PFSK-1 (cell line): ENCODE measurements around the gene MAFG.

ENCODE experiments used
- FOXP2 ChIP-seq: optimal IDR thresholded peaks from 2 replicates; pipeline ENCODE3; 2011; ENCODE audit warnings: borderline replicate concordance, control low read depth, inconsistent platforms; ENCODE audit not compliant: insufficient read depth; ENCODE audit errors: extremely low read length, extremely low read depth
- POLR2AphosphoS5 ChIP-seq: IDR thresholded peaks from 2 replicates; pipeline ENCODE4 v1.6.1; 2012; ENCODE audit warnings: low read depth, mild to moderate bottlenecking, control low read depth, low read length, moderate library complexity
- SIN3A ChIP-seq: IDR thresholded peaks from 2 replicates; pipeline ENCODE4 v1.6.1; 2012; ENCODE audit warnings: mild to moderate bottlenecking, low read length, moderate library complexity, borderline replicate concordance; ENCODE audit not compliant: insufficient read depth
- TAF1 ChIP-seq: IDR thresholded peaks from 2 replicates; pipeline ENCODE4 v1.6.1; 2012; ENCODE audit warnings: low read length, control low read depth, borderline replicate concordance; ENCODE audit not compliant: insufficient read depth
- TF ChIP-seq, protein P1 (sequence below), 2 experiments: IDR thresholded peaks; 2 replicates each; pipeline versions ENCODE4 v1.6.1 to v1.8.0; 2011 to 2012; ENCODE audit warnings: low read depth in 2 of 2, low read length in 2 of 2, control low read depth in 1 of 2, inconsistent platforms in 1 of 2, mild to moderate bottlenecking in 1 of 2, moderate library complexity in 1 of 2; ENCODE audit not compliant: insufficient read depth in 1 of 2

Gene MAFG

DNA sequence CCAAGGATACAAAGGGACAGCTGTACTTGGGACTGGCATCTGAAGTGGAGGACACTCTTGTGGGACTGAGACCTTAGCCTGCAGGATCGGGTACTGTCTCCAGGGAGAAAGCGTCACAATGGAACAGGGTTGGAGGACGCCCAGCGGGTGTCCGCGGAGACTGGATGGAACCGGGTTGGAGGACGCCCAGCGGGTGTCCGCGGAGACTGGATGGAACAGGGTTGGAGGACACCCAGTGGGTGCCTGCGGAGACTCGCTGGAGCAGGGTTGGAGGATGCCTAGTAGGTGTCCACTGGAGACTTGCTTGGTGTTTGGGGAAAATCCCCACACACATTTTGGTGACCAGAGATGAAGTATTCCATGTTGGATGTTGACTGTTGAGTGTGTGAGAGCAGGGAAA, 19.7 kb upstream of the MAFG start, which contains the start of gene MYADML2:
Gene MYADML2, minus strand, starts transcription at position 45 of the 400 bp plus-strand sequence. CDS start 5,492 bp downstream, outside the sequence.
- no peak for TF ChIP-seq SIN3A
- no peak for TF ChIP-seq POLR2AphosphoS5
- TF ChIP-seq TAF1: no peak
- TF ChIP-seq FOXP2: no peak
- TF ChIP-seq, protein P1, sequence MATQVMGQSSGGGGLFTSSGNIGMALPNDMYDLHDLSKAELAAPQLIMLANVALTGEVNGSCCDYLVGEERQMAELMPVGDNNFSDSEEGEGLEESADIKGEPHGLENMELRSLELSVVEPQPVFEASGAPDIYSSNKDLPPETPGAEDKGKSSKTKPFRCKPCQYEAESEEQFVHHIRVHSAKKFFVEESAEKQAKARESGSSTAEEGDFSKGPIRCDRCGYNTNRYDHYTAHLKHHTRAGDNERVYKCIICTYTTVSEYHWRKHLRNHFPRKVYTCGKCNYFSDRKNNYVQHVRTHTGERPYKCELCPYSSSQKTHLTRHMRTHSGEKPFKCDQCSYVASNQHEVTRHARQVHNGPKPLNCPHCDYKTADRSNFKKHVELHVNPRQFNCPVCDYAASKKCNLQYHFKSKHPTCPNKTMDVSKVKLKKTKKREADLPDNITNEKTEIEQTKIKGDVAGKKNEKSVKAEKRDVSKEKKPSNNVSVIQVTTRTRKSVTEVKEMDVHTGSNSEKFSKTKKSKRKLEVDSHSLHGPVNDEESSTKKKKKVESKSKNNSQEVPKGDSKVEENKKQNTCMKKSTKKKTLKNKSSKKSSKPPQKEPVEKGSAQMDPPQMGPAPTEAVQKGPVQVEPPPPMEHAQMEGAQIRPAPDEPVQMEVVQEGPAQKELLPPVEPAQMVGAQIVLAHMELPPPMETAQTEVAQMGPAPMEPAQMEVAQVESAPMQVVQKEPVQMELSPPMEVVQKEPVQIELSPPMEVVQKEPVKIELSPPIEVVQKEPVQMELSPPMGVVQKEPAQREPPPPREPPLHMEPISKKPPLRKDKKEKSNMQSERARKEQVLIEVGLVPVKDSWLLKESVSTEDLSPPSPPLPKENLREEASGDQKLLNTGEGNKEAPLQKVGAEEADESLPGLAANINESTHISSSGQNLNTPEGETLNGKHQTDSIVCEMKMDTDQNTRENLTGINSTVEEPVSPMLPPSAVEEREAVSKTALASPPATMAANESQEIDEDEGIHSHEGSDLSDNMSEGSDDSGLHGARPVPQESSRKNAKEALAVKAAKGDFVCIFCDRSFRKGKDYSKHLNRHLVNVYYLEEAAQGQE (IDR thresholded peaks at IDR 0.05; ENCODE audit: insufficient read depth in 1 of 2, low read depth in 2 of 2, low read length in 2 of 2): no peak

DNA sequence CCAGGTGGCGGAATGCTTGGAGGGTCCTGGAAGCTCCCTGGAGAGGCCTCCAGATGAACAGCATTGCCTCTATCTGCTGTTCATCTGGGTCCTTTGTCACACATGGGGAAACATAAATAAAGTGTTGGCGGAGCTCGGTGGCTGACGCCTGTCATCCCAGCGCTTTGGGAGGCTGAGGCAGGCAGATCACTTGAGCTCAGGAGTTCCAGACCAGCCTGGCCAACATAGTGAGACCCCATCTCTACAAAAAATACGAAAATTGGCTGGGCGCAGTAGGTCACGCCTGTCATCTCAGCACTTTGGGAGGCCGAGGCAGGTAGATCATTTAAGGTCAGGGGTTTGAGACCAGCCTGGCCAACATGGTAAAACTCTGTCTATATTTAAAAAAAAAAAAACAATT, 17.3 kb upstream of the MAFG start:
- TF ChIP-seq POLR2AphosphoS5: no peak
- no peak for TF ChIP-seq SIN3A
- no peak for TF ChIP-seq TAF1
- TF ChIP-seq, protein P1 (IDR thresholded peaks at IDR 0.05; ENCODE audit: insufficient read depth in 1 of 2, low read depth in 2 of 2, low read length in 2 of 2): no peak
- TF ChIP-seq FOXP2: no peak

DNA sequence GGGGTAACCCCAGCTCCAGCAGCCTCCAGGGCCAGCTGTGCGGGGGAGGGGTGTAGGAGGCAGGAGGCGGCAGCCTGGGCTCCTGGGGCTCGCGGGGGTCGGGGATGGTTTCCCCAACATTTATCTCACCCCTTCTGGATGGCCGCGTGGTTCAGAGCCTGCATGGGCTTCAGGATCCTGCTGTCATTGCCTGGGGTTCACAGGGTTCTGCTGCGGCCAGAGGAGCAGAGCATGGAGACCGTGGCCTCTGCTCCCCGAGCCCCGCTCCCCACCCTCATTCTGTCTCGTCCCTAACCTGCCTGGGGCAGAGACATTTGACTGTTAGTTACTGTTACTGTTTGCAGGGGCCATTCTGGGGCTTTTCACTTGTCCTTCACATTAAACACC, 14.6 kb upstream of the MAFG start:
- TF ChIP-seq POLR2AphosphoS5 (no peak), FOXP2 (no peak), SIN3A (no peak), TAF1 (no peak)
- TF ChIP-seq, protein P1 (IDR thresholded peaks at IDR 0.05; ENCODE audit: insufficient read depth in 1 of 2, low read depth in 2 of 2, low read length in 2 of 2): no peak

DNA sequence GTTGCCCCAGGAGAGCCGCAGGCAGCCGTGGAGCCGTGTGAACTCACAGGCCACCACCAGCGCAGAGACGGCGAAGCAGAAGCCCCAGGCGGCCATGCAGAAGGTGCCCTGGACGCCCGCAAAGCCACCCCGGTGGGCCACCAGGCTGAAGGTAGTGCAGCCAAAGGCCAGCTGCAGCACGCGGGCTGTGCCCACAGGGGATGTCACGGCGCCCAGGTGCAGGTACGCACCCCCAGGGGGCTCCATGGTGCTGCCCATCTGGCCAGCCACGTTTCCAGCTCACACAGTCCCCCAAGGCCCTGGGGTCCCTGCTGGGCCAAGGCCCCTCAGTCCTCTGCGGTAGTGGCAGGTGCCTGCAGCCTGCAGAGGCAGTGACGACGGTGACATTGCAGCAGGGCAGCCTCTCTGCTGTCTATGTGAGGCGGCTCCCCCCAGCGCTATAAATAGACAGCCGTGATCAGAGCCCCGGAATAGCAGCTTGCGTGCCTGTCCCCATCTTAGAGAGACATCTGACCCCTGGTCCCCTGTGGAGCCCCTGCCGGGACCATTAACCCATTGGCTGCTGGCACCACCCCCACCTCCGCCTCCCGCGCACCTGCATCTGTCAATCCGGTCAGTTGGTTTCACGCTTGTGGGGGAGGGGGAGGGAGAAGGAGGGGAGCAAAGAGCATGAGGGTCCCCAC, 14.1 kb upstream of the MAFG start:
- no peak for TF ChIP-seq POLR2AphosphoS5
- TF ChIP-seq, protein P1 (IDR thresholded peaks at IDR 0.05; ENCODE audit: insufficient read depth in 1 of 2, low read depth in 2 of 2, low read length in 2 of 2): no peak
- TF ChIP-seq TAF1: no peak
- TF ChIP-seq FOXP2: no peak
- TF ChIP-seq SIN3A: no peak
